Measurements from ENCODE around the gene SAMD11. TPM values are rescaled to one million over a fixed set of nuclear protein-coding genes. Genes with fewer than 3 reads are reported as not detected.

SAMD11 gene
- total and polyA plus RNA-seq, 2 of the 13 experiments (the other 11 are each of a cell fraction or from before 2014, with no cell fraction given): 0.11 TPM; not detected in 1

DNA sequence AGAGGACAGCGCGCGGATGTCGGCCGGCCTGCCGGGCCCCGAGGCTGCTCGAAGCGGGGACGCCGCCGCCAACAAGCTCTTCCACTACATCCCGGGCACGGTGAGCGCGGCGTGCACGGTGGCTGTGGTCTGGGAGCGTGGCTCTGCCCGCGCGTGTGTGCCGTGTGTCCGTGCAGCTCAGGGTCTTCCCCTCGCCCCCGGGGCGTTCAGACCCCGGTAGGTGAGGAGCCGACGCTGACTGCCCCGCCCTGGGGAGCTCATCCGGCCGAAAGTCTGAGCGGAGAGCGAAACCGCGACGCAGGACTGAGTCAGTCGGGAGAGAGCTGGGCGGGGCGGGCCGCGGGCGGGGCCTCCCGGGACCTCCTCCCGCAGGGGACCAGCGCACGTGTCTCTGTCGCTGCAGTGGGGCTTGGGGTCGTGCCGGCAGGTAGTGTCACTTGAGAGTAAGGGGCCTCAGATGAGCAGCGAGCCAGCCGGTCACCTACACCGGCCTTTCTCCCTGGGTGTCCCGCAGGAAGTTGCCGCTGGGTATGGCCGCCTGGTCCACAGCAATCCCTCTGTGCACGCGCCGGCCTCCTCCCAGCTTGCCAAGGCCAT is 43.1 kb downstream of the SAMD11 start (continued):
- 0 out of 2 replicates have a peak, but pooled peaks have one; percentile 23 for TF ChIP-seq IKZF5 (CRISPR knock-in tag; IDR thresholded peaks at IDR 0.05)
- no peak for TF ChIP-seq NFKB2 (CRISPR knock-in tag; IDR thresholded peaks at IDR 0.05; ENCODE audit: borderline replicate concordance)
- TF ChIP-seq, protein P1, sequence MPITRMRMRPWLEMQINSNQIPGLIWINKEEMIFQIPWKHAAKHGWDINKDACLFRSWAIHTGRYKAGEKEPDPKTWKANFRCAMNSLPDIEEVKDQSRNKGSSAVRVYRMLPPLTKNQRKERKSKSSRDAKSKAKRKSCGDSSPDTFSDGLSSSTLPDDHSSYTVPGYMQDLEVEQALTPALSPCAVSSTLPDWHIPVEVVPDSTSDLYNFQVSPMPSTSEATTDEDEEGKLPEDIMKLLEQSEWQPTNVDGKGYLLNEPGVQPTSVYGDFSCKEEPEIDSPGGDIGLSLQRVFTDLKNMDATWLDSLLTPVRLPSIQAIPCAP (CRISPR knock-in tag; IDR thresholded peaks at IDR 0.05; ENCODE audit: low read depth): no peak
- no peak for TF ChIP-seq ATAD3A (CRISPR knock-in tag; IDR thresholded peaks at IDR 0.05)
- no peak for TF ChIP-seq MTF1 (CRISPR knock-in tag; IDR thresholded peaks at IDR 0.05)
- TF ChIP-seq ZNF124 (CRISPR knock-in tag; IDR thresholded peaks at IDR 0.05): no peak
- TF ChIP-seq ZNF547 (CRISPR knock-in tag; IDR thresholded peaks at IDR 0.05): peak; percentile 39; the same call in 1 of the 2 replicates
- no peak for TF ChIP-seq ARNTL (CRISPR knock-in tag; IDR thresholded peaks at IDR 0.05)
- TF ChIP-seq SP5 (CRISPR knock-in tag; IDR thresholded peaks at IDR 0.05; ENCODE audit: borderline replicate concordance, low read depth): peak; percentile 64; the same call in 1 of the 2 replicates
- TF ChIP-seq ZNF660 (CRISPR knock-in tag; IDR thresholded peaks at IDR 0.05; ENCODE audit: borderline replicate concordance, low read depth): no peak
- no peak for TF ChIP-seq ADNP (CRISPR knock-in tag; IDR thresholded peaks at IDR 0.05)
- TF ChIP-seq HIVEP1 (CRISPR knock-in tag; IDR thresholded peaks at IDR 0.05): no peak
- TF ChIP-seq, protein P2, sequence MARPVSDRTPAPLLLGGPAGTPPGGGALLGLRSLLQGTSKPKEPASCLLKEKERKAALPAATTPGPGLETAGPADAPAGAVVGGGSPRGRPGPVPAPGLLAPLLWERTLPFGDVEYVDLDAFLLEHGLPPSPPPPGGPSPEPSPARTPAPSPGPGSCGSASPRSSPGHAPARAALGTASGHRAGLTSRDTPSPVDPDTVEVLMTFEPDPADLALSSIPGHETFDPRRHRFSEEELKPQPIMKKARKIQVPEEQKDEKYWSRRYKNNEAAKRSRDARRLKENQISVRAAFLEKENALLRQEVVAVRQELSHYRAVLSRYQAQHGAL (CRISPR knock-in tag; IDR thresholded peaks at IDR 0.05; ENCODE audit: not compliant biosample characterization): peak; percentile 57
- TF ChIP-seq, protein P3, sequence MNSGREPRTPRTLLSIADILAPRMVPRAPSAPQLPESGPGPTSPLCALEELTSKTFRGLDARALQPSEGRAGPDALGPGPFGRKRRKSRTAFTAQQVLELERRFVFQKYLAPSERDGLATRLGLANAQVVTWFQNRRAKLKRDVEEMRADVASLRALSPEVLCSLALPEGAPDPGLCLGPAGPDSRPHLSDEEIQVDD (CRISPR knock-in tag; IDR thresholded peaks at IDR 0.05; ENCODE audit: borderline replicate concordance): no peak
- TF ChIP-seq SOX5 (CRISPR knock-in tag; IDR thresholded peaks at IDR 0.05; ENCODE audit: borderline replicate concordance): no peak
- TF ChIP-seq KLF16 (CRISPR knock-in tag; IDR thresholded peaks at IDR 0.05): no peak
- TF ChIP-seq, protein P4, sequence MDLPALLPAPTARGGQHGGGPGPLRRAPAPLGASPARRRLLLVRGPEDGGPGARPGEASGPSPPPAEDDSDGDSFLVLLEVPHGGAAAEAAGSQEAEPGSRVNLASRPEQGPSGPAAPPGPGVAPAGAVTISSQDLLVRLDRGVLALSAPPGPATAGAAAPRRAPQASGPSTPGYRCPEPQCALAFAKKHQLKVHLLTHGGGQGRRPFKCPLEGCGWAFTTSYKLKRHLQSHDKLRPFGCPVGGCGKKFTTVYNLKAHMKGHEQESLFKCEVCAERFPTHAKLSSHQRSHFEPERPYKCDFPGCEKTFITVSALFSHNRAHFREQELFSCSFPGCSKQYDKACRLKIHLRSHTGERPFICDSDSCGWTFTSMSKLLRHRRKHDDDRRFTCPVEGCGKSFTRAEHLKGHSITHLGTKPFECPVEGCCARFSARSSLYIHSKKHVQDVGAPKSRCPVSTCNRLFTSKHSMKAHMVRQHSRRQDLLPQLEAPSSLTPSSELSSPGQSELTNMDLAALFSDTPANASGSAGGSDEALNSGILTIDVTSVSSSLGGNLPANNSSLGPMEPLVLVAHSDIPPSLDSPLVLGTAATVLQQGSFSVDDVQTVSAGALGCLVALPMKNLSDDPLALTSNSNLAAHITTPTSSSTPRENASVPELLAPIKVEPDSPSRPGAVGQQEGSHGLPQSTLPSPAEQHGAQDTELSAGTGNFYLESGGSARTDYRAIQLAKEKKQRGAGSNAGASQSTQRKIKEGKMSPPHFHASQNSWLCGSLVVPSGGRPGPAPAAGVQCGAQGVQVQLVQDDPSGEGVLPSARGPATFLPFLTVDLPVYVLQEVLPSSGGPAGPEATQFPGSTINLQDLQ (CRISPR knock-in tag; IDR thresholded peaks at IDR 0.05): peak; percentile 19; the same call in 1 of the 2 replicates
- TF ChIP-seq HCFC1 (IDR thresholded peaks at IDR 0.05; ENCODE audit: low read depth, low read length): no peak
- TF ChIP-seq ZNF543 (CRISPR knock-in tag; IDR thresholded peaks at IDR 0.05): no peak
- no peak for TF ChIP-seq POLR2AphosphoS2 (IDR thresholded peaks at IDR 0.05; ENCODE audit: low read depth, low read length)
- no peak for TF ChIP-seq ISX (CRISPR knock-in tag; conservative IDR thresholded peaks at IDR 0.05)
- TF ChIP-seq, protein P5, sequence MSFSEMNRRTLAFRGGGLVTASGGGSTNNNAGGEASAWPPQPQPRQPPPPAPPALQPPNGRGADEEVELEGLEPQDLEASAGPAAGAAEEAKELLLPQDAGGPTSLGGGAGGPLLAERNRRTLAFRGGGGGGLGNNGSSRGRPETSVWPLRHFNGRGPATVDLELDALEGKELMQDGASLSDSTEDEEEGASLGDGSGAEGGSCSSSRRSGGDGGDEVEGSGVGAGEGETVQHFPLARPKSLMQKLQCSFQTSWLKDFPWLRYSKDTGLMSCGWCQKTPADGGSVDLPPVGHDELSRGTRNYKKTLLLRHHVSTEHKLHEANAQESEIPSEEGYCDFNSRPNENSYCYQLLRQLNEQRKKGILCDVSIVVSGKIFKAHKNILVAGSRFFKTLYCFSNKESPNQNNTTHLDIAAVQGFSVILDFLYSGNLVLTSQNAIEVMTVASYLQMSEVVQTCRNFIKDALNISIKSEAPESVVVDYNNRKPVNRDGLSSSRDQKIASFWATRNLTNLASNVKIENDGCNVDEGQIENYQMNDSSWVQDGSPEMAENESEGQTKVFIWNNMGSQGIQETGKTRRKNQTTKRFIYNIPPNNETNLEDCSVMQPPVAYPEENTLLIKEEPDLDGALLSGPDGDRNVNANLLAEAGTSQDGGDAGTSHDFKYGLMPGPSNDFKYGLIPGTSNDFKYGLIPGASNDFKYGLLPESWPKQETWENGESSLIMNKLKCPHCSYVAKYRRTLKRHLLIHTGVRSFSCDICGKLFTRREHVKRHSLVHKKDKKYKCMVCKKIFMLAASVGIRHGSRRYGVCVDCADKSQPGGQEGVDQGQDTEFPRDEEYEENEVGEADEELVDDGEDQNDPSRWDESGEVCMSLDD (CRISPR knock-in tag; IDR thresholded peaks at IDR 0.05; ENCODE audit: borderline replicate concordance): no peak

All from HepG2 (cell line).